HepG2 (cell line): ENCODE results near the gene PRKAG3. TPM values are rescaled to one million over a fixed set of nuclear protein-coding genes. Genes with fewer than 3 reads are reported as not detected.
A peak's percentile ranks its signal among the peaks of the same experiment; 100 is the strongest.

Source experiments
- ATAC-seq: fragments of 200-7000 bp; cut with Tn5 transposase; 3 replicates; pipeline ENCODE4 v1.9.1; 2020; ENCODE audit warnings: mild to moderate bottlenecking, moderate library complexity
- BruUV-seq: library from RNA; stranded (reverse); fragments of 400-500 nt; replicated peaks from 2 replicates; lab custom pipeline; 2021; lab: Mats Ljungman, UMichigan
- CTCF ChIA-PET: fragments of 300-600 bp; formaldehyde crosslinking; extraction: SDS; loops from one replicate; lab custom pipeline; 2021; ENCODE audit warnings: low total read pairs, inconsistent platforms, low intra/inter-chr PET ratio; lab: Yijun Ruan, JAX
- POLR2A ChIA-PET: fragments of 350-600 bp; sonication (Branson Sonifier 250); formaldehyde crosslinking; loops from one replicate; lab custom pipeline; 2020; ENCODE audit warnings: antibody characterized with exemption, inconsistent platforms; lab: Yijun Ruan, JAX
- DNase-seq: peaks from one replicate; pipeline ENCODE4 v3.0.0-alpha.2; 2015; ENCODE audit warnings: low spot score
- FAIRE-seq: peaks from 3 replicates; lab custom pipeline; 2011; peaks lifted over from hg19 to GRCh38; lab: Jason Lieb, UNC
- H2AFZ ChIP-seq: one replicate; pipeline ENCODE4 v1.6.1; 2011; ENCODE audit warnings: low read length, inconsistent platforms
- H3K27ac ChIP-seq: fragments of 300-600 bp; 3 replicates; pipeline ENCODE4 v1.8.0; 2011; ENCODE audit warnings: mixed run types, mild to moderate bottlenecking, mixed read lengths, low read length, inconsistent platforms; ENCODE audit not compliant: insufficient read depth; ENCODE audit errors: extremely low read length
- H3K27me3 ChIP-seq, 2 experiments: fragments of 200-600 bp in 1 of 2; 2 replicates in 1 of 2; 3 replicates in 1 of 2; pipeline versions ENCODE4 v1.6.0 to v1.8.0; 2011; ENCODE audit warnings: low read length in 2 of 2, mild to moderate bottlenecking in 2 of 2, moderate library complexity in 2 of 2, inconsistent platforms in 1 of 2; ENCODE audit not compliant: insufficient read depth in 2 of 2, control insufficient read depth in 1 of 2
- H3K36me3 ChIP-seq, 2 experiments: fragments of 200-600 bp in 1 of 2; replicated peaks in 1 of 2; 2 replicates in 1 of 2; 3 replicates in 1 of 2; pipeline versions ENCODE4 v1.5.1 to v1.8.0; 2011; ENCODE audit warnings: low read length in 2 of 2, inconsistent platforms in 1 of 2; ENCODE audit not compliant: insufficient read depth in 2 of 2, control insufficient read depth in 1 of 2
- H3K4me1 ChIP-seq: 2 replicates; pipeline ENCODE4 v1.5.1; 2012; ENCODE audit warnings: low read length, inconsistent platforms; ENCODE audit not compliant: insufficient read depth
- H3K4me2 ChIP-seq: 2 replicates; pipeline ENCODE4 v1.6.0; 2011; ENCODE audit warnings: low read depth, low read length, inconsistent platforms
- H3K4me3 ChIP-seq, 3 experiments: fragments of 200-600 bp in 1 of 3; sonication (generic), shearing (Covaris generic) in 1 of 3; replicated peaks in 1 of 3; 2 replicates each; pipeline ENCODE4 v1.5.1; 2011 to 2016; ENCODE audit warnings: low read length in 3 of 3, inconsistent platforms in 2 of 3, low read depth in 2 of 3, mild to moderate bottlenecking in 2 of 3, control low read depth in 1 of 3, mixed read lengths in 1 of 3; ENCODE audit not compliant: insufficient read depth in 1 of 3
- H3K79me2 ChIP-seq: one replicate; pipeline ENCODE4 v1.6.1; 2011; ENCODE audit warnings: low read length, inconsistent platforms; ENCODE audit not compliant: insufficient read depth
- H3K9ac ChIP-seq: 2 replicates; pipeline ENCODE4 v1.6.0; 2011; ENCODE audit warnings: mild to moderate bottlenecking, low read depth, low read length, inconsistent platforms; ENCODE audit not compliant: insufficient read depth
- H3K9me3 ChIP-seq: 2 replicates; pipeline ENCODE4 v1.5.1; 2012; ENCODE audit warnings: mild to moderate bottlenecking, low read length
- H4K20me1 ChIP-seq: 2 replicates; pipeline ENCODE4 v1.6.0; 2011; ENCODE audit warnings: inconsistent platforms, mild to moderate bottlenecking, low read length, moderate library complexity; ENCODE audit not compliant: insufficient read depth
- ETV5 ChIP-seq: IDR thresholded peaks from 2 replicates; pipeline ENCODE4 v1.6.1; 2018; ENCODE audit warnings: missing biosample characterization, missing genetic modification reagents, inconsistent platforms, borderline replicate concordance
- GABPA ChIP-seq, 2 experiments: IDR thresholded peaks; 2 replicates each; pipeline ENCODE4 v1.6.1; 2011 to 2016; ENCODE audit warnings: low read depth in 2 of 2, low read length in 1 of 2, missing biosample characterization in 1 of 2, missing genetic modification characterization in 1 of 2
- GABPB1 ChIP-seq: IDR thresholded peaks from 2 replicates; pipeline ENCODE4 v1.6.1; 2016; ENCODE audit warnings: mild to moderate bottlenecking, missing genetic modification reagents, moderate library complexity, missing compliant biosample characterization
- HES4 ChIP-seq: sonication (generic); formaldehyde crosslinking; IDR thresholded peaks from 2 replicates; pipeline ENCODE4 v1.9.0; 2021; ENCODE audit warnings: mild to moderate bottlenecking, missing genetic modification reagents, borderline replicate concordance
- HIC2 ChIP-seq: sonication (generic); formaldehyde crosslinking; IDR thresholded peaks from 2 replicates; pipeline ENCODE4 v1.9.0; 2022; ENCODE audit warnings: low read depth, missing genetic modification reagents
- HNRNPL ChIP-seq: fragments of 200-400 bp; formaldehyde crosslinking; IDR thresholded peaks from 2 replicates; pipeline ENCODE4 v1.6.1; 2017; ENCODE audit warnings: mild to moderate bottlenecking, low read depth, low read length
- SALL1 ChIP-seq: sonication (generic); formaldehyde crosslinking; IDR thresholded peaks from 2 replicates; pipeline ENCODE4 v1.8.0; 2022; ENCODE audit warnings: mild to moderate bottlenecking, missing genetic modification reagents
- ZNF589 ChIP-seq: sonication (generic); formaldehyde crosslinking; conservative IDR thresholded peaks from 2 replicates; pipeline ENCODE4 v1.8.0; 2022; ENCODE audit warnings: mild to moderate bottlenecking, moderate library complexity, missing genetic modification reagents
- ZNF737 ChIP-seq: sonication (generic); formaldehyde crosslinking; IDR thresholded peaks from 2 replicates; pipeline ENCODE4 v1.5.0; 2020; ENCODE audit warnings: missing genetic modification reagents, mild to moderate bottlenecking, borderline replicate concordance
- ZNF775 ChIP-seq: sonication (generic); formaldehyde crosslinking; IDR thresholded peaks from 2 replicates; pipeline ENCODE4 v1.4.0; 2020; ENCODE audit warnings: missing genetic modification reagents, mild to moderate bottlenecking, moderate library complexity, borderline replicate concordance
- ZNF777 ChIP-seq: sonication (generic); formaldehyde crosslinking; IDR thresholded peaks from 2 replicates; pipeline ENCODE4 v1.4.0; 2020; ENCODE audit warnings: missing genetic modification reagents
- WGBS: methylation state at CpG from one replicate; pipeline ENCODE4 v1.1.6; 2017; ENCODE audit warnings: low lambda C conversion rate; 5-methylcytosine and 5-hydroxymethylcytosine counted together
- in situ Hi-C: cut with HindIII; loops from 2 replicates; pipeline ENCODE4 v1.10.0; 2017; ENCODE audit warnings: low pct_unique_long_range_greater_than_20kb; ENCODE audit not compliant: extremely low pct_ligation_motif_present
- intact Hi-C: fragments of 100-400 bp; cut with micrococcal nuclease; formaldehyde crosslinking; loops from one replicate; pipeline ENCODE4 v1.10.0; 2022; ENCODE audit not compliant: unreplicated experiment
- polyA plus RNA-seq, 8 experiments: library from polyadenylated mRNA; depleted of rRNA in 3 of 8; stranded (reverse) in 7 of 8; unstranded in 1 of 8; fragments of >200 nt; fragmentation: Illumina TruSeq in 4 of 8; extraction: Trizol in 4 of 8; gene quantifications; 2 replicates each; pipeline versions ENCODE4 v1.2.1 to v1.2.3, GENCODE V29; 2011 to 2016; ENCODE audit warnings: low read depth in 4 of 8, missing spikeins in 1 of 8, mixed read lengths in 1 of 8; ENCODE audit not compliant: insufficient read depth in 1 of 8
- total RNA-seq, 5 experiments: library from RNA; depleted of rRNA; stranded (reverse); fragments of >200 nt; fragmentation: Illumina TruSeq; extraction: Trizol; gene quantifications; 2 replicates each; pipeline ENCODE4 v1.2.3, GENCODE V29; 2016; ENCODE audit warnings: low read depth in 1 of 5
- TF ChIP-seq, protein P1 (sequence below): sonication (generic); formaldehyde crosslinking; IDR thresholded peaks from 2 replicates; pipeline ENCODE4 v1.5.1; 2020; ENCODE audit warnings: mild to moderate bottlenecking, missing genetic modification reagents, moderate library complexity
- TF ChIP-seq, protein P2 (sequence below): sonication (generic); formaldehyde crosslinking; IDR thresholded peaks from 2 replicates; pipeline ENCODE4 v1.5.0; 2020; ENCODE audit warnings: missing genetic modification reagents
- TF ChIP-seq, protein P3 (sequence below): sonication (generic); formaldehyde crosslinking; IDR thresholded peaks from 2 replicates; pipeline ENCODE4 v1.5.1; 2020; ENCODE audit warnings: mild to moderate bottlenecking, missing genetic modification reagents, moderate library complexity

PRKAG3 gene
- total and polyA plus RNA-seq, 2 of the 13 experiments (the other 11 are each of a cell fraction or from before 2014, with no cell fraction given) = not detected

DNA sequence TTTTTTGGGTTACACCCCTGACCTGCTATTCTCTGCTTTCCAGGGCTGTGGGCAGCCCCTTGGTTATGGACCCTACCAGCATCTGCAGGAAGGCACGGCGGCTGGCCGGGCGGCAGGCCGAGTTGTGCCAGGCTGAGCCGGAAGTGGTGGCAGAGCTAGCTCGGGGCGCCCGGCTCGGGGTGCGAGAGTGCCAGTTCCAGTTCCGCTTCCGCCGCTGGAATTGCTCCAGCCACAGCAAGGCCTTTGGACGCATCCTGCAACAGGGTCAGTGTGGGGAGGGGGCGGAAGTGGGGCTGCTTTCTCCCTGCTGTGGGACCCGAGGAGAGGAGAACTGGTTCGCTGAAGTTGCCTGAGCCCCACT is 39.4 kb upstream of the PRKAG3 start:
- CTCF ChIA-PET = no interaction called here
- BruUV-seq = no TSS peak

More for the DNA sequence above, 39.4 kb upstream of the PRKAG3 start:
- in situ Hi-C loops (no loop called here), intact Hi-C loops (no loop called here)
- no peaks in the 10 kb centered on the region for H4K20me1 ChIP-seq
- DNase-seq = no peak
- peaks cover 11 to 95% of the 10 kb centered on the region in 2 experiments; a peak in 4 of 5 replicates for H3K27me3 ChIP-seq
- H3K9ac ChIP-seq = no peak overlapping the region
- peak overlapping the region in 2 of 3 experiments; percentile 35 to 56; a peak in 4 of 6 replicates for H3K4me3 ChIP-seq
- TF ChIP-seq, protein P1, sequence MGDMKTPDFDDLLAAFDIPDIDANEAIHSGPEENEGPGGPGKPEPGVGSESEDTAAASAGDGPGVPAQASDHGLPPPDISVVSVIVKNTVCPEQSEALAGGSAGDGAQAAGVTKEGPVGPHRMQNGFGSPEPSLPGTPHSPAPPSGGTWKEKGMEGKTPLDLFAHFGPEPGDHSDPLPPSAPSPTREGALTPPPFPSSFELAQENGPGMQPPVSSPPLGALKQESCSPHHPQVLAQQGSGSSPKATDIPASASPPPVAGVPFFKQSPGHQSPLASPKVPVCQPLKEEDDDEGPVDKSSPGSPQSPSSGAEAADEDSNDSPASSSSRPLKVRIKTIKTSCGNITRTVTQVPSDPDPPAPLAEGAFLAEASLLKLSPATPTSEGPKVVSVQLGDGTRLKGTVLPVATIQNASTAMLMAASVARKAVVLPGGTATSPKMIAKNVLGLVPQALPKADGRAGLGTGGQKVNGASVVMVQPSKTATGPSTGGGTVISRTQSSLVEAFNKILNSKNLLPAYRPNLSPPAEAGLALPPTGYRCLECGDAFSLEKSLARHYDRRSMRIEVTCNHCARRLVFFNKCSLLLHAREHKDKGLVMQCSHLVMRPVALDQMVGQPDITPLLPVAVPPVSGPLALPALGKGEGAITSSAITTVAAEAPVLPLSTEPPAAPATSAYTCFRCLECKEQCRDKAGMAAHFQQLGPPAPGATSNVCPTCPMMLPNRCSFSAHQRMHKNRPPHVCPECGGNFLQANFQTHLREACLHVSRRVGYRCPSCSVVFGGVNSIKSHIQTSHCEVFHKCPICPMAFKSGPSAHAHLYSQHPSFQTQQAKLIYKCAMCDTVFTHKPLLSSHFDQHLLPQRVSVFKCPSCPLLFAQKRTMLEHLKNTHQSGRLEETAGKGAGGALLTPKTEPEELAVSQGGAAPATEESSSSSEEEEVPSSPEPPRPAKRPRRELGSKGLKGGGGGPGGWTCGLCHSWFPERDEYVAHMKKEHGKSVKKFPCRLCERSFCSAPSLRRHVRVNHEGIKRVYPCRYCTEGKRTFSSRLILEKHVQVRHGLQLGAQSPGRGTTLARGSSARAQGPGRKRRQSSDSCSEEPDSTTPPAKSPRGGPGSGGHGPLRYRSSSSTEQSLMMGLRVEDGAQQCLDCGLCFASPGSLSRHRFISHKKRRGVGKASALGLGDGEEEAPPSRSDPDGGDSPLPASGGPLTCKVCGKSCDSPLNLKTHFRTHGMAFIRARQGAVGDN = peak; percentile 46; the same call in 1 of the 2 replicates
- TF ChIP-seq ZNF737 (CRISPR knock-in tag) (no peak), HIC2 (peak; percentile 88), HNRNPL (0 out of 2 replicates have a peak, but pooled peaks have one; percentile 52), SALL1 (0 out of 2 replicates have a peak, but pooled peaks have one; percentile 20), ETV5 (CRISPR knock-in tag) (peak; percentile 61; the same call in 1 of the 2 replicates), GABPB1 (CRISPR knock-in tag) (peak; percentile 64; the same call in 1 of the 2 replicates), HES4 (0 out of 2 replicates have a peak, but pooled peaks have one; percentile 43), GABPA (IDR thresholded peaks at IDR 0.05; ENCODE audit: low read depth, low read length) (peak; percentile 42), GABPA (CRISPR knock-in tag; IDR thresholded peaks at IDR 0.05; ENCODE audit: low read depth) (peak; percentile 21; the same call in 1 of the 2 replicates), ZNF775 (CRISPR knock-in tag) (no peak), ZNF589 (CRISPR knock-in tag) (no peak), ZNF777 (CRISPR knock-in tag) (0 out of 2 replicates have a peak, but pooled peaks have one; percentile 16)
- TF ChIP-seq, protein P2, sequence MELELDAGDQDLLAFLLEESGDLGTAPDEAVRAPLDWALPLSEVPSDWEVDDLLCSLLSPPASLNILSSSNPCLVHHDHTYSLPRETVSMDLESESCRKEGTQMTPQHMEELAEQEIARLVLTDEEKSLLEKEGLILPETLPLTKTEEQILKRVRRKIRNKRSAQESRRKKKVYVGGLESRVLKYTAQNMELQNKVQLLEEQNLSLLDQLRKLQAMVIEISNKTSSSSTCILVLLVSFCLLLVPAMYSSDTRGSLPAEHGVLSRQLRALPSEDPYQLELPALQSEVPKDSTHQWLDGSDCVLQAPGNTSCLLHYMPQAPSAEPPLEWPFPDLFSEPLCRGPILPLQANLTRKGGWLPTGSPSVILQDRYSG = no peak
- TF ChIP-seq, protein P3, sequence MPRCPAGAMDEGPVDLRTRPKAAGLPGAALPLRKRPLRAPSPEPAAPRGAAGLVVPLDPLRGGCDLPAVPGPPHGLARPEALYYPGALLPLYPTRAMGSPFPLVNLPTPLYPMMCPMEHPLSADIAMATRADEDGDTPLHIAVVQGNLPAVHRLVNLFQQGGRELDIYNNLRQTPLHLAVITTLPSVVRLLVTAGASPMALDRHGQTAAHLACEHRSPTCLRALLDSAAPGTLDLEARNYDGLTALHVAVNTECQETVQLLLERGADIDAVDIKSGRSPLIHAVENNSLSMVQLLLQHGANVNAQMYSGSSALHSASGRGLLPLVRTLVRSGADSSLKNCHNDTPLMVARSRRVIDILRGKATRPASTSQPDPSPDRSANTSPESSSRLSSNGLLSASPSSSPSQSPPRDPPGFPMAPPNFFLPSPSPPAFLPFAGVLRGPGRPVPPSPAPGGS (CRISPR knock-in tag) = no peak
- H3K79me2 ChIP-seq = no peaks in the 10 kb centered on the region
- POLR2A ChIA-PET = no interaction called here
- no peaks in the 10 kb centered on the region; the same call in 1 of the 2 replicates for H3K4me1 ChIP-seq
- H3K36me3 ChIP-seq = no peaks in the 10 kb centered on the region
- no peaks in the 10 kb centered on the region for H3K9me3 ChIP-seq
- 9% methylated on average over 17 of the region's 18 CpGs for WGBS
- H3K27ac ChIP-seq = no peak overlapping the region
- H3K4me2 ChIP-seq = peak overlapping the region; percentile 57
- no peak for FAIRE-seq
- H2AFZ ChIP-seq = no peak overlapping the region
- no peak for ATAC-seq
